ENCODE data around the gene GPC5.

- no peak for TF ChIP-seq CTCF (IDR thresholded peaks at IDR 0.05)
- TF ChIP-seq POLR2A (IDR thresholded peaks at IDR 0.05): no peak
- no peak for TF ChIP-seq EP300 (IDR thresholded peaks at IDR 0.05)
These were observed 438.1 kb downstream of the GPC5 start for GRCh38 chr13:91836553-91836952.

Measured in ovary (tissue), 3 donors.